PFSK-1 (cell line): ENCODE results near the gene COQ8B.

Experiments used
- FOXP2 ChIP-seq: optimal IDR thresholded peaks from 2 replicates; pipeline ENCODE3; 2011; ENCODE audit warnings: borderline replicate concordance, control low read depth, inconsistent platforms; ENCODE audit not compliant: insufficient read depth; ENCODE audit errors: extremely low read length, extremely low read depth
- POLR2AphosphoS5 ChIP-seq: IDR thresholded peaks from 2 replicates; pipeline ENCODE4 v1.6.1; 2012; ENCODE audit warnings: low read depth, mild to moderate bottlenecking, control low read depth, low read length, moderate library complexity
- REST ChIP-seq, 2 experiments: IDR thresholded peaks; 2 replicates each; pipeline versions ENCODE4 v1.6.1 to v1.8.0; 2011 to 2012; ENCODE audit warnings: low read depth in 2 of 2, low read length in 2 of 2, control low read depth in 1 of 2, inconsistent platforms in 1 of 2, mild to moderate bottlenecking in 1 of 2, moderate library complexity in 1 of 2; ENCODE audit not compliant: insufficient read depth in 1 of 2
- SIN3A ChIP-seq: IDR thresholded peaks from 2 replicates; pipeline ENCODE4 v1.6.1; 2012; ENCODE audit warnings: mild to moderate bottlenecking, low read length, moderate library complexity, borderline replicate concordance; ENCODE audit not compliant: insufficient read depth
- TAF1 ChIP-seq: IDR thresholded peaks from 2 replicates; pipeline ENCODE4 v1.6.1; 2012; ENCODE audit warnings: low read length, control low read depth, borderline replicate concordance; ENCODE audit not compliant: insufficient read depth

The COQ8B gene

DNA sequence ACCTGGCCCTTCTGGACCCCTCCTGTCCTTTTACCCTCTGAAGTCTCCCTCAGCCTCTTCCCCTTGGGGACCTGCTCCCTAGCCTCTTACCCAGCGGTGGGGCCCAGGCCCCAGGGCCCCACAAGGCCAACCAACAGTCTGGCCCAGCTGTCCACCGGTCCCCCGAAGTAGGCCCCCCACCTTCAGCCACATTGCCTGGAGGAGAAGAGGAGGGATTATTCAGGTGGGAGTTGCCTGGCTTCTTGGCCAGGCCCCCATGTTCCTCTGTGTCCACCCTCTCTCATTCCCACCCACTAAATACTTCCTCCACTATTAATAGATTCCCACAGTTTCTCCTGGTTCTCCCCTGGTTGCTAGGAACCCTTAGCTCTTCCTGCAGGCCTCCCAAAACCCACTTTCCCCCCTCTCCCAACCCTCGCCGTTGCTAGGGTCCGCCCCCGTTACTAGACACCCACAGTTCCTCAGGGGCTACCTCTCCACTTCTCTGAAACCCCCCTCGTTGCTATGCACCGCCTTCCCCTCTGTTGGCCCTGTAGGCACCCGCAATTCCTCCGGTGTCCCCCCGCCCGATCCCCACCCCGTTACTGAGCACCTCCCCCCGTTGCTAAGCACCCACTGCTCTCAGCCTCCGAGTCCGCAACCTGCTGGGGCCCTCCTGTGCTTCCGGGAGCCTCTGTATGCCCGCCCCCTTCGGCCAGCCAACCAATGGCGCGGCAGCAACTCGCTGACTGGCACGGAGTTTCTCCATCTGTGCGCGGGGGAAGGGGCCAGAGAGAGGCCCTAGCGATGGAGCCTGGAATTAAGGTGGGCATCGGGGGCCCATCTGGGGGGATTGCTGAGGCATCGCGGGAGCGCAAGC, 2.0 kb downstream of the COQ8B start:
- TF ChIP-seq FOXP2 (no peak), TAF1 (no peak)

- TF ChIP-seq TAF1 (no peak), REST (IDR thresholded peaks at IDR 0.05; ENCODE audit: insufficient read depth in 1 of 2, low read depth in 2 of 2, low read length in 2 of 2) (no peak), POLR2AphosphoS5 (no peak), SIN3A (no peak), FOXP2 (no peak)
Observed at GRCh38 chr19:40713939-40714338, 2.7 kb downstream of the COQ8B start.

GRCh38 chr19:40709817-40710216, 6.9 kb downstream of the COQ8B start:
- TF ChIP-seq POLR2AphosphoS5: no peak
- no peak for TF ChIP-seq REST (IDR thresholded peaks at IDR 0.05; ENCODE audit: insufficient read depth in 1 of 2, low read depth in 2 of 2, low read length in 2 of 2)
- TF ChIP-seq FOXP2: no peak
- TF ChIP-seq TAF1: no peak
- TF ChIP-seq SIN3A: no peak

- TF ChIP-seq FOXP2 (no peak), TAF1 (no peak), POLR2AphosphoS5 (no peak), REST (IDR thresholded peaks at IDR 0.05; ENCODE audit: insufficient read depth in 1 of 2, low read depth in 2 of 2, low read length in 2 of 2) (no peak)
Observed at GRCh38 chr19:40707615-40708014, 9.1 kb downstream of the COQ8B start.

DNA sequence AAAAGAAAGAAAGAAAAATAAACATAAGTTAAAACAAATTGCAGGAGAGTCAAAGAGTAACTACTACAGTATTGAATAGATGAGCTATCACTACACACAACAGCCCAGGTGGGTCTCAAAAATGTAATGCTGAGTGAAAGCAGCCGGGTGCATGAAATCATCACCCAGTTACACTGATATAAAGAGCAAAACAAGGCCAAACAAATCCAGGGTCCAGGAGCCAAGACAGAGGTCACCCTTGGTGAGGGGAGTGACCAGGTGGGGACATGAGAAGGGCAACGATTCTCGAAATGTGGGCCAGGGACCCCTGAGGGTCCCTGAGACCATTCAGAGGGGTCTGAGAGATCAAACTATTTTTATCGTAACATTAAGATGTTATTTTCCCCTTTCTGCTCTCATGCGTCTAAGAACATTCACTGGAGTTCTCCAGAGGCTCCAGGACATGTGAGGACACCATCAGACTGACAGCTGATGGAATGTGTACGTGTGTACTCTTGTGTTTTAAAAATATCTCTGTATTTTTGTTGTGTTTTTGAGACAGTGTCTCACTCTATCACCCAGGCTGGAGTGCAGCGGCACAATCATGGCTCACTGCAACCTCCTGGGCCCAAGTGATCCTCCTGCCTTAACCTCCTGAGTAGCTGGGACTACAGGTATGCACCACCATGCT, 10.6 kb downstream of the COQ8B start:
- TF ChIP-seq POLR2AphosphoS5 (no peak), FOXP2 (no peak), TAF1 (no peak), SIN3A (no peak), REST (IDR thresholded peaks at IDR 0.05; ENCODE audit: insufficient read depth in 1 of 2, low read depth in 2 of 2, low read length in 2 of 2) (no peak)
